GM12878 (cell line): ENCODE results near the gene ARFGAP3. TPM values are rescaled to one million over a fixed set of nuclear protein-coding genes. Genes with fewer than 3 reads are reported as not detected.

Experiments
- ATAC-seq: fragments of 200-7000 bp; cut with Tn5 transposase; 3 replicates; pipeline ENCODE4 v1.9.1; 2020; ENCODE audit warnings: mild to moderate bottlenecking, moderate library complexity
- BruUV-seq: library from RNA; stranded (reverse); fragments of 400-500 nt; replicated peaks from 2 replicates; lab custom pipeline; 2021; lab: Mats Ljungman, UMichigan
- CTCF ChIA-PET: fragments of 300-600 bp; sonication (Branson Sonifier 250); formaldehyde crosslinking; extraction: SDS; loops from one replicate; lab custom pipeline; 2021; ENCODE audit warnings: inconsistent platforms; lab: Yijun Ruan, JAX
- POLR2A ChIA-PET: fragments of 350-600 bp; formaldehyde crosslinking; extraction: SDS; loops from one replicate; lab custom pipeline; 2021; ENCODE audit warnings: inconsistent platforms; lab: Charles Lee
- RAD21 ChIA-PET: fragments of 300-600 bp; sonication (Branson Sonifier 250); formaldehyde crosslinking; loops from one replicate; lab custom pipeline; 2023; ENCODE audit warnings: antibody characterized with exemption; ENCODE audit not compliant: unreplicated experiment; lab: Charles Lee
- SMC1A ChIA-PET: fragments of 300-600 bp; sonication (Branson Sonifier 250); formaldehyde crosslinking; loops from one replicate; lab custom pipeline; 2023; ENCODE audit not compliant: unreplicated experiment, uncharacterized antibody; lab: Charles Lee
- DNase-seq: peaks from one replicate; pipeline ENCODE4 v3.0.0-alpha.2; 2011; ENCODE audit warnings: low read depth, low spot score
- FAIRE-seq: peaks from 3 replicates; lab custom pipeline; 2011; peaks lifted over from hg19 to GRCh38; lab: Jason Lieb, UNC
- H2AFZ ChIP-seq: 2 replicates; pipeline ENCODE4 v1.6.0; 2011; ENCODE audit warnings: low read depth, low read length, control low read depth; ENCODE audit not compliant: control insufficient read depth
- H3K27ac ChIP-seq: 2 replicates; pipeline ENCODE4 v1.5.1; 2011; ENCODE audit warnings: control low read depth; ENCODE audit not compliant: control insufficient read depth, insufficient read depth
- H3K27me3 ChIP-seq, 2 experiments: replicated peaks in 1 of 2; 2 replicates each; pipeline versions ENCODE4 v1.6.0 to v1.6.1; 2011; ENCODE audit warnings: low read length in 1 of 2; ENCODE audit not compliant: control insufficient read depth in 2 of 2, insufficient read depth in 2 of 2
- H3K36me3 ChIP-seq, 2 experiments: 2 replicates each; pipeline ENCODE4 v1.5.1; 2011; ENCODE audit warnings: low read length in 1 of 2; ENCODE audit not compliant: control insufficient read depth in 2 of 2, insufficient read depth in 2 of 2
- H3K4me1 ChIP-seq: 2 replicates; pipeline ENCODE4 v1.6.1; 2011; ENCODE audit warnings: mild to moderate bottlenecking, low read length, moderate library complexity, mixed read lengths; ENCODE audit not compliant: control insufficient read depth, insufficient read depth
- H3K4me2 ChIP-seq: 2 replicates; pipeline ENCODE4 v1.6.0; 2011; ENCODE audit warnings: control low read depth; ENCODE audit not compliant: control insufficient read depth, insufficient read depth
- H3K4me3 ChIP-seq: fragments of 200-600 bp; sonication (generic); 2 replicates; pipeline ENCODE4 v1.5.1; 2016
- H3K79me2 ChIP-seq: 2 replicates; pipeline ENCODE4 v1.6.0; 2011; ENCODE audit warnings: low read length; ENCODE audit not compliant: control insufficient read depth, insufficient read depth
- H3K9ac ChIP-seq: 2 replicates; pipeline ENCODE4 v1.8.0; 2011; ENCODE audit warnings: low read length, control low read depth, mixed read lengths; ENCODE audit not compliant: control insufficient read depth, insufficient read depth
- H3K9me3 ChIP-seq: replicated peaks from 3 replicates; pipeline ENCODE4 v1.5.1; 2011; ENCODE audit warnings: mild to moderate bottlenecking, low read length; ENCODE audit not compliant: control insufficient read depth, insufficient read depth
- H4K20me1 ChIP-seq: 2 replicates; pipeline ENCODE4 v1.6.0; 2011; ENCODE audit not compliant: control insufficient read depth, insufficient read depth
- ETV6 ChIP-seq, 2 experiments: fragments of 450-650 bp in 1 of 2; IDR thresholded peaks in 1 of 2; conservative IDR thresholded peaks in 1 of 2; 2 replicates each; pipeline ENCODE4 v1.6.1; 2014; ENCODE audit warnings: antibody characterized with exemption in 1 of 2, borderline replicate concordance in 1 of 2, low read depth in 1 of 2, mild to moderate bottlenecking in 1 of 2, moderate library complexity in 1 of 2
- USF1 ChIP-seq: IDR thresholded peaks from 2 replicates; pipeline ENCODE4 v1.6.1; 2011; ENCODE audit warnings: borderline replicate concordance, low read depth, mild to moderate bottlenecking, moderate library complexity, mixed read lengths, low read length; ENCODE audit not compliant: insufficient read depth; ENCODE audit errors: extremely low read length
- WRNIP1 ChIP-seq: IDR thresholded peaks from 2 replicates; pipeline ENCODE4 v1.6.1; 2011; ENCODE audit warnings: low read depth, low read length, improper control_type of control experiment, borderline replicate concordance
- WGBS: methylation state at CpG from one replicate; pipeline ENCODE4 v1.1.6; 2016; ENCODE audit warnings: low lambda C conversion rate; ENCODE audit not compliant: insufficient replicate concordance, insufficient coverage; ENCODE audit errors: missing lambda C conversion rate; 5-methylcytosine and 5-hydroxymethylcytosine counted together
- in situ Hi-C: fragments of 300-500 bp; cut with MboI; formaldehyde crosslinking; loops from 9 replicates; pipeline ENCODE4 v1.14.3; 2018; ENCODE audit warnings: mixed read lengths
- intact Hi-C: fragments of 100-400 bp; cut with micrococcal nuclease; formaldehyde crosslinking; loops from one replicate; pipeline ENCODE4 v1.14.2; 2022; ENCODE audit not compliant: unreplicated experiment
- polyA plus RNA-seq, 11 experiments: library from polyadenylated mRNA; depleted of rRNA in 4 of 11; unstranded in 6 of 11; stranded (reverse) in 5 of 11; fragments of >200 nt; fragmentation: Nextera tagmentation in 4 of 11; fragmentation: Illumina TruSeq in 1 of 11; extraction: Ambion mirVana in 4 of 11; extraction: Trizol in 1 of 11; gene quantifications; 1 replicate in 1 of 11; 2 replicates in 10 of 11; pipeline versions ENCODE4 v1.2.1 to v1.2.3, GENCODE V29; 2011 to 2016; ENCODE audit warnings: inconsistent platforms in 2 of 11, missing spikeins in 2 of 11, low read depth in 1 of 11
- total RNA-seq, 4 experiments: library from RNA; depleted of rRNA in 3 of 4; stranded (reverse); fragments of >200 nt in 3 of 4; fragmentation: Illumina TruSeq in 1 of 4; extraction: Trizol in 1 of 4; gene quantifications; 2 replicates each; pipeline versions ENCODE4 v1.2.1 to v1.2.3, GENCODE V29; 2013 to 2021

The ARFGAP3 gene
- total and polyA plus RNA-seq, 10 of the 15 experiments (the other 5 are each of a cell fraction or from before 2014, with no cell fraction given): 29.7 to 50.8 (median 39.5) TPM

- no peak overlapping the region for H3K9ac ChIP-seq
- ATAC-seq (no peak), FAIRE-seq (no peak), DNase-seq (no peak)
- ChIA-PET SMC1A (interaction anchor here (0.6 to 1.5 kb wide), 2 partner anchors 16 to 18 kb away, joined by 3 to 4 read pairs; no protein-coding TSS in a partner anchor), POLR2A (no interaction called here), CTCF (interaction anchor here (1.0 to 2.3 kb wide), 2 partner anchors 19 to 68 kb away, joined by 3 to 7 read pairs; no protein-coding TSS in a partner anchor), RAD21 (no interaction called here)
- no TSS peak for BruUV-seq
- in situ Hi-C loops: no loop called here
- intact Hi-C loops: no loop called here
- H3K36me3 ChIP-seq: peaks cover 10 to 12% of the 10 kb centered on the region in 2 experiments; a peak in 3 of 4 replicates
- H3K4me3 ChIP-seq: no peak overlapping the region
- no peaks in the 10 kb centered on the region for H3K79me2 ChIP-seq
- TF ChIP-seq USF1 (peak; percentile 61), WRNIP1 (no peak), ETV6 (conservative IDR thresholded peaks at IDR 0.05 in 1 of 2, IDR thresholded peaks at IDR 0.05 in 1 of 2; ENCODE audit: borderline replicate concordance in 1 of 2, low read depth in 1 of 2) (no peak)
- H3K4me2 ChIP-seq: no peak overlapping the region
- no peak overlapping the region for H3K27ac ChIP-seq
- H4K20me1 ChIP-seq: no peaks in the 10 kb centered on the region
- no peak overlapping the region for H2AFZ ChIP-seq
- WGBS: 80% methylated on average over 8 of the region's 8 CpGs
- no peaks in the 10 kb centered on the region for H3K4me1 ChIP-seq
- H3K9me3 ChIP-seq: no peaks in the 10 kb centered on the region
- H3K27me3 ChIP-seq: no peaks in the 10 kb centered on the region
These were observed 57.3 kb downstream of the ARFGAP3 start for GRCh38 chr22:42799461-42800405.
